Fibroblast of peridontal ligament (primary cell): ENCODE measurements around the gene CAMLG.

Experiments used
- DNase-seq: peaks from one replicate; pipeline ENCODE4 v3.0.0-alpha.2; 2010; ENCODE audit errors: extremely low read depth

Gene CAMLG

DNA sequence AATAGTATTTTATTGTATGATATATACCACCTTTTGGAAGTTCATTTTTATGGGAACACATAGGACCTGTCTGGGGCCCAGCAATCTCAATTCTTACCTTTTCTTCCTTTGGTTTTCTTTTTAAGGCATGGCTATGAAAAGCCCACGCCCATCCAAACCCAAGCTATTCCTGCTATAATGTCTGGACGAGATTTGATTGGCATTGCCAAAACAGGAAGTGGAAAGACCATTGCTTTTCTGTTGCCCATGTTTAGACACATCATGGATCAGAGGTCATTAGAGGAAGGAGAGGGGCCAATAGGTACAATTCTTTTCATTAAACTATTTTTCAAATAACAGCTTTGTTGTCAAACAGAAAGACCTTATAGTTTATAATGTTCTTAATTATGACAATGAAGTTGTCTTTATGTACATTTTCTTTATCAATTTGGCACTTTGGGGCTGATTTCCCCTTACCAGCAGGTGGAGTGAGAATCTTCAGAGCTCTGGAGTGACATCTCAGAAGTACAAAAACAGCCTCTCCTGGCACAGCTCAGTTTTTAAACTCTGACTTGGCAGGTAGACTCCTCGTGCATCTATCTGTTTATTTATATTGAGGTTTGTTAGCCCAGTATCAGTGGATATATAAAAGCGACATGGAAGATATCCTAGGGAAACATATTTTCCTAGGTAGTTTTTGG, 46.0 kb downstream of the CAMLG start:
- DNase-seq: peak; percentile 37

DNA sequence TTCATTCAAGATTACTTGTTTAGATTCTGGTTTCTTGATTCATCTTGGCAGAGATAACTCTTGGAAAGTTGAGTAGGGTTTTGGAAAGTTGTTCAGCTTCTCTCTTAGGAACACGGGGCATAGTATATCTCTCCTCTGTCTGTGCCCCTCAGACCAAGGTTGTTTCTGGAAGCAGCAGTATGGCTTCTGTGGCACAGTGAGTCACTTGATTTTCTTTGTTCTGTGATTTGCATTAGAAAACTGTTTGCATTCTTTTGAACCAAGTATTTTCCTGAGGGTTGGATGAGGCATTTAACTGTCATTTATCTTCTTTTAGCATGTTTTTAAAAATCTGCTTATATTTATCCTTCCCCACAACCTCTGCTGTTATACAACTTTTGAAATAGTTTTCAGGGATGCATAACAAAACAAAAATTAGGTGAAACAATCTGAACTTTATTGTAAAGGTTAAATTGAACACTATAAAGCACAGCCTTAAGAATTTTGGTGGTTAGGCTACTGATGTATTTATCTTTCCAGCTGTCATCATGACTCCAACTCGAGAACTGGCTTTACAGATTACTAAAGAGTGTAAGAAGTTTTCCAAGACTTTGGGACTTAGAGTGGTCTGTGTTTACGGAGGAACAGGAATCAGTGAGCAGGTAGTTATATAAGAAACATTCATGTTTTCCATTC, 46.7 kb downstream of the CAMLG start:
- peak; percentile 64 for DNase-seq

DNA sequence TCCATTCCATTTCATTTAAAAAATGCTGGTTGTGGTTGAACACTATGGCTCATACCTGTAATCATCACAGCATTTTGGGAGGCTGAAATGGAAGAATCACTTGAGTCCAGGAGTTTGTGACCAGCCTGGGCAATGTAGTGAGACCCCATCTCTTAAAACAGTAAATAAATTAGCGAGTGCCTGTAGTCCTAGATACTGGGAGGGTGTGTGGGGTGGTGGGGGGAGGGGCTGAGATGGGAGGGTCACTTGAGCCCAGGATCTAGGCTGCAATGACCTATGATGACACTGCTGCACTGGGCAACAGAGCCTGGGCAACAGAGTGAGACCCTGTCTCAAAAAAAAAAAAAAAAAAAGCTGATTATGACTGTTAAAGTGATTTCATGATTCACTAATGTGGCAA, 49.3 kb downstream of the CAMLG start:
- no peak for DNase-seq

- DNase-seq: no peak
Measured at GRCh38 chr5:134791580-134791979, 53.2 kb downstream of the CAMLG start.

- DNase-seq: no peak
Measured at GRCh38 chr5:134792286-134792685, 53.9 kb downstream of the CAMLG start.

DNA sequence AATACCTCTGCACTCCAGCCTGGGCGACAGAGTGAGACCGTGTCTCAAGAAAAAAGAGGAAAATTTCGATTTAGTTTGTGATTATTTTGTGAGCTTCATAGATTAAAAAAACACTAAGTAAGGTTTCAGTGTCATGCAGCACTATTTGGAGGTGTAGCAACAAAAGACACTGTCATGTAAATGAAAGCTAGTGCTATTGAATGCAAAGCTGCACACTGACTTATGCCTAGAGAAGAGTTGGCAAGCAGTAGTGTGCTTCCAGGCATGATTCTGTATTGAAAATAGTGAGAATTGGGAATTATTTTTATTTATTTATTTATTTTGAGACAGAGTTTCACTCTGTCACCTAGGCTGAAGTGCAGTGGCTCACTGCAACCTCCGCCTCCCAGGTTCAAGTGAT, 54.8 kb downstream of the CAMLG start:
- no peak for DNase-seq

- DNase-seq: no peak
Measured at GRCh38 chr5:134794082-134794481, 55.7 kb downstream of the CAMLG start.

DNA sequence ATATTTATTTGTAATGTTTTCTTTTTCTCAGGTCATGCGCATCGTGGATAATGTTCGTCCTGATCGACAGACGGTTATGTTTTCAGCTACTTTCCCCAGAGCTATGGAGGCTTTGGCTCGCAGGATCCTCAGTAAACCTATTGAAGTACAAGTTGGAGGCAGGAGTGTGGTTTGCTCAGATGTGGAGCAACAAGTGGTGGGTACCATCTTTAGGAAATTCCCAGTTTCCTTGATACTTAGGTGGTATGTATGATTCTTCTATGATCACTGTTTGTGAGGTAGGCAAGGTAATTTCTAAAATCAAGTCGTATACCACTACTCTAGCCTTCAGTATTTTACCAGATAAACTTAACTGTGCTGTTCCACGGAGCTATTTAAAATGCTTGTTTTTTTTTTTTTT, 56.5 kb downstream of the CAMLG start:
- no peak for DNase-seq

DNA sequence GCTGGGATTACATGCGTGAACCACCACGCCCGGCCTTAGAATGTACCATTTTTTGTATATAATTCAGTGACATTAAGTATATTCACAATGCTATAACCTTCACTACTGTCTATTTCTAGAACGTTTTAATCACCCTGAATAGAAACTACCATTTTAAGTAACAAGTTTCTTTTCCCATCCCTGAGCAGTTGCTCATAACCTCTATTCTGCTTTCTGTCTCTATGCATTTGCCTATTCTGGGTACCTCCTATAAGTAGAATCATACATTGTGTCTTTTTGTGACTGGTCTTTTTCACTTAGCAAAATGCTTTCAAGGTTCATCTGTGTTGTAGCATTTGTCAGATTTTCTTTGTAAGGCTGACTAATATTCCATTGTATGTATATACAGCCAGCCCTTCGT, 60.1 kb downstream of the CAMLG start:
- DNase-seq: no peak
